ENCODE data around the gene CENPH. TPM values are rescaled to one million over a fixed set of nuclear protein-coding genes. Genes with fewer than 3 reads are reported as not detected.

Gene CENPH
- total and polyA plus RNA-seq, 2 of the 13 experiments (the other 11 are each of a cell fraction or from before 2014, with no cell fraction given), result 11.2 to 28.8 TPM

DNA sequence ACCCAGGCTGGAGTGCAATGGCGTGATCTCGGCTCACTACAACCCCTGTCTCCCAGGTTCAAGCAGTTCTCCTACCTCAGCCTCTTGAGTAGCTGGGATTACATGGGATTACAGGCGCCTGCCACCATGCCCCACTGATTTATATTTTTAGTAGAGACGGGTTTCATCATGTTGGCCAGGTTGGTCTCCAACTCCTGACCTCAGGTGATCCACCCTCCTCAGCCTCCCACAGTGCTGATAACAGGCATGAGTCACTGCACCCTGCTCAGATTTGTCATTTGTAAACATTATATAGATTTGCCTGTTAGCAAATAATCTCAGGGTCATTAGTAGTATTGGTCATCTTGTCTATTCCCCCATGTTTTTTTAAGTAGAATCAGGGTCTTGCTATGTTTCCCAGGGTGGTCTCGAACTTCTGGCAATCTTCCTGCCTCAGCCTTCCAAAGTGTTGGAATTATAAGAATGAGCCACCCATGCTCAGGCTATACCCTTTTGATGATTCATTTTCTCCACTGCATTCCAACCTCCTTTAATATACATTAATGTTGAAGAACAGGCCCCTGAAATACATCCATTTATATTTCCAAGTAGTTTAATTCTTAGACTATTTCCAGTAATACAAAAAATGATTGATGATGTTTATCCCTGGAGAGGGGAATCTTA is 17.3 kb downstream of the CENPH start (continued):
- TF ChIP-seq ZIK1 (CRISPR knock-in tag; IDR thresholded peaks at IDR 0.05; ENCODE audit: borderline replicate concordance, low read depth), result no peak
- no peak for TF ChIP-seq RAD51 (IDR thresholded peaks at IDR 0.05; ENCODE audit: borderline replicate concordance)
- TF ChIP-seq RARA (CRISPR knock-in tag; IDR thresholded peaks at IDR 0.05), result peak; percentile 33; the same call in 1 of the 2 replicates
- TF ChIP-seq, protein P1, sequence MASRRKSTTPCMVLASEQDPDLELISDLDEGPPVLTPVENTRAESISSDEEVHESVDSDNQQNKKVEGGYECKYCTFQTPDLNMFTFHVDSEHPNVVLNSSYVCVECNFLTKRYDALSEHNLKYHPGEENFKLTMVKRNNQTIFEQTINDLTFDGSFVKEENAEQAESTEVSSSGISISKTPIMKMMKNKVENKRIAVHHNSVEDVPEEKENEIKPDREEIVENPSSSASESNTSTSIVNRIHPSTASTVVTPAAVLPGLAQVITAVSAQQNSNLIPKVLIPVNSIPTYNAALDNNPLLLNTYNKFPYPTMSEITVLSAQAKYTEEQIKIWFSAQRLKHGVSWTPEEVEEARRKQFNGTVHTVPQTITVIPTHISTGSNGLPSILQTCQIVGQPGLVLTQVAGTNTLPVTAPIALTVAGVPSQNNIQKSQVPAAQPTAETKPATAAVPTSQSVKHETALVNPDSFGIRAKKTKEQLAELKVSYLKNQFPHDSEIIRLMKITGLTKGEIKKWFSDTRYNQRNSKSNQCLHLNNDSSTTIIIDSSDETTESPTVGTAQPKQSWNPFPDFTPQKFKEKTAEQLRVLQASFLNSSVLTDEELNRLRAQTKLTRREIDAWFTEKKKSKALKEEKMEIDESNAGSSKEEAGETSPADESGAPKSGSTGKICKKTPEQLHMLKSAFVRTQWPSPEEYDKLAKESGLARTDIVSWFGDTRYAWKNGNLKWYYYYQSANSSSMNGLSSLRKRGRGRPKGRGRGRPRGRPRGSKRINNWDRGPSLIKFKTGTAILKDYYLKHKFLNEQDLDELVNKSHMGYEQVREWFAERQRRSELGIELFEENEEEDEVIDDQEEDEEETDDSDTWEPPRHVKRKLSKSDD (CRISPR knock-in tag; IDR thresholded peaks at IDR 0.05; ENCODE audit: low read depth), result no peak
- TF ChIP-seq ZNF567 (CRISPR knock-in tag; IDR thresholded peaks at IDR 0.05; ENCODE audit: borderline replicate concordance), result no peak
- TF ChIP-seq, protein P2, sequence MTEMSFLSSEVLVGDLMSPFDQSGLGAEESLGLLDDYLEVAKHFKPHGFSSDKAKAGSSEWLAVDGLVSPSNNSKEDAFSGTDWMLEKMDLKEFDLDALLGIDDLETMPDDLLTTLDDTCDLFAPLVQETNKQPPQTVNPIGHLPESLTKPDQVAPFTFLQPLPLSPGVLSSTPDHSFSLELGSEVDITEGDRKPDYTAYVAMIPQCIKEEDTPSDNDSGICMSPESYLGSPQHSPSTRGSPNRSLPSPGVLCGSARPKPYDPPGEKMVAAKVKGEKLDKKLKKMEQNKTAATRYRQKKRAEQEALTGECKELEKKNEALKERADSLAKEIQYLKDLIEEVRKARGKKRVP (CRISPR knock-in tag; IDR thresholded peaks at IDR 0.05), result peak in 1 of 2 experiments; percentile 70; a peak in 2 of 4 replicates
- TF ChIP-seq SAP130 (CRISPR knock-in tag; IDR thresholded peaks at IDR 0.05; ENCODE audit: low read depth), result peak; percentile 32; the same call in 1 of the 2 replicates
- TF ChIP-seq SALL1 (CRISPR knock-in tag; IDR thresholded peaks at IDR 0.05), result 0 out of 2 replicates have a peak, but pooled peaks have one; percentile 22
- TF ChIP-seq, protein P3, sequence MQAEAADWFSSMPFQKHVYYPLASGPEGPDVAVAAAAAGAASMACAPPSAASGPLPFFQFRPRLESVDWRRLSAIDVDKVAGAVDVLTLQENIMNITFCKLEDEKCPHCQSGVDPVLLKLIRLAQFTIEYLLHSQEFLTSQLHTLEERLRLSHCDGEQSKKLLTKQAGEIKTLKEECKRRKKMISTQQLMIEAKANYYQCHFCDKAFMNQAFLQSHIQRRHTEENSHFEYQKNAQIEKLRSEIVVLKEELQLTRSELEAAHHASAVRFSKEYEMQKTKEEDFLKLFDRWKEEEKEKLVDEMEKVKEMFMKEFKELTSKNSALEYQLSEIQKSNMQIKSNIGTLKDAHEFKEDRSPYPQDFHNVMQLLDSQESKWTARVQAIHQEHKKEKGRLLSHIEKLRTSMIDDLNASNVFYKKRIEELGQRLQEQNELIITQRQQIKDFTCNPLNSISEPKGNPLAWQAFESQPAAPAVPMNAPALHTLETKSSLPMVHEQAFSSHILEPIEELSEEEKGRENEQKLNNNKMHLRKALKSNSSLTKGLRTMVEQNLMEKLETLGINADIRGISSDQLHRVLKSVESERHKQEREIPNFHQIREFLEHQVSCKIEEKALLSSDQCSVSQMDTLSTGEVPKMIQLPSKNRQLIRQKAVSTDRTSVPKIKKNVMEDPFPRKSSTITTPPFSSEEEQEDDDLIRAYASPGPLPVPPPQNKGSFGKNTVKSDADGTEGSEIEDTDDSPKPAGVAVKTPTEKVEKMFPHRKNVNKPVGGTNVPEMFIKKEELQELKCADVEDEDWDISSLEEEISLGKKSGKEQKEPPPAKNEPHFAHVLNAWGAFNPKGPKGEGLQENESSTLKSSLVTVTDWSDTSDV (CRISPR knock-in tag; IDR thresholded peaks at IDR 0.05), result no peak
- TF ChIP-seq ZNF570 (CRISPR knock-in tag; IDR thresholded peaks at IDR 0.05; ENCODE audit: borderline replicate concordance), result no peak
- no peak for TF ChIP-seq EZH2 (conservative IDR thresholded peaks at IDR 0.05; ENCODE audit: low read depth, low read length)
- 0 out of 2 replicates have a peak, but pooled peaks have one; percentile 32 for TF ChIP-seq GATAD2A (CRISPR knock-in tag; IDR thresholded peaks at IDR 0.05)
- TF ChIP-seq, protein P4, sequence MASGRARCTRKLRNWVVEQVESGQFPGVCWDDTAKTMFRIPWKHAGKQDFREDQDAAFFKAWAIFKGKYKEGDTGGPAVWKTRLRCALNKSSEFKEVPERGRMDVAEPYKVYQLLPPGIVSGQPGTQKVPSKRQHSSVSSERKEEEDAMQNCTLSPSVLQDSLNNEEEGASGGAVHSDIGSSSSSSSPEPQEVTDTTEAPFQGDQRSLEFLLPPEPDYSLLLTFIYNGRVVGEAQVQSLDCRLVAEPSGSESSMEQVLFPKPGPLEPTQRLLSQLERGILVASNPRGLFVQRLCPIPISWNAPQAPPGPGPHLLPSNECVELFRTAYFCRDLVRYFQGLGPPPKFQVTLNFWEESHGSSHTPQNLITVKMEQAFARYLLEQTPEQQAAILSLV (CRISPR knock-in tag; IDR thresholded peaks at IDR 0.05; ENCODE audit: borderline replicate concordance), result no peak
- TF ChIP-seq, protein P5, sequence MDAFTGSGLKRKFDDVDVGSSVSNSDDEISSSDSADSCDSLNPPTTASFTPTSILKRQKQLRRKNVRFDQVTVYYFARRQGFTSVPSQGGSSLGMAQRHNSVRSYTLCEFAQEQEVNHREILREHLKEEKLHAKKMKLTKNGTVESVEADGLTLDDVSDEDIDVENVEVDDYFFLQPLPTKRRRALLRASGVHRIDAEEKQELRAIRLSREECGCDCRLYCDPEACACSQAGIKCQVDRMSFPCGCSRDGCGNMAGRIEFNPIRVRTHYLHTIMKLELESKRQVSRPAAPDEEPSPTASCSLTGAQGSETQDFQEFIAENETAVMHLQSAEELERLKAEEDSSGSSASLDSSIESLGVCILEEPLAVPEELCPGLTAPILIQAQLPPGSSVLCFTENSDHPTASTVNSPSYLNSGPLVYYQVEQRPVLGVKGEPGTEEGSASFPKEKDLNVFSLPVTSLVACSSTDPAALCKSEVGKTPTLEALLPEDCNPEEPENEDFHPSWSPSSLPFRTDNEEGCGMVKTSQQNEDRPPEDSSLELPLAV (CRISPR knock-in tag; conservative IDR thresholded peaks at IDR 0.05; ENCODE audit: low read depth), result no peak
- no peak for TF ChIP-seq AGO2 (optimal IDR thresholded peaks at IDR 0.05; ENCODE audit: low read depth, low read length)
- no peak for TF ChIP-seq MEIS1 (CRISPR knock-in tag; IDR thresholded peaks at IDR 0.05; ENCODE audit: borderline replicate concordance)
- no peak for TF ChIP-seq ZNF121 (CRISPR knock-in tag; IDR thresholded peaks at IDR 0.05)
- no peak for TF ChIP-seq MED8 (CRISPR knock-in tag; IDR thresholded peaks at IDR 0.05; ENCODE audit: insufficient replicate concordance)

Measured in HepG2 (cell line).